ENCODE results near the gene PPFIBP1.

DNA sequence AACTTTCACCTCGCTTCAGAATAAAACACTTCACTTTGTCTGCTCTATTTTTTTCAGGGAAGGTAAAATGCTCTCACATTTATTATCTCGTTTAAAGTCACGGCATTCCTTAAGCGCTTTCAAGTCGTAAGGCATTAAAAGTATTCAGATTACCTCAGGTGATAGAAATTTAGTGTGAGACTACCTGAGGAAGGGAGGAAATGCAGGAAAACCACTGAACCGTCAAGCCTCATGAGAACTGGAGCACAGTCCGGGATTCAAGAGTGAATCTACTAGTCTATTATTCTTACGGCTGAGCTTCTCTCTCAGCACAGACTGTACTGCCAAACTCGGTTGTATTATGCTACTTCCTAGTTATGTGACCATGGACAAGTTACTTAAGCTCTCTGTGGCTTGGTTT lies 8.3 kb upstream of the PPFIBP1 start:
- no peak for TF ChIP-seq POLR2AphosphoS5 (IDR thresholded peaks at IDR 0.05; ENCODE audit: low read depth)
- TF ChIP-seq, protein P1, sequence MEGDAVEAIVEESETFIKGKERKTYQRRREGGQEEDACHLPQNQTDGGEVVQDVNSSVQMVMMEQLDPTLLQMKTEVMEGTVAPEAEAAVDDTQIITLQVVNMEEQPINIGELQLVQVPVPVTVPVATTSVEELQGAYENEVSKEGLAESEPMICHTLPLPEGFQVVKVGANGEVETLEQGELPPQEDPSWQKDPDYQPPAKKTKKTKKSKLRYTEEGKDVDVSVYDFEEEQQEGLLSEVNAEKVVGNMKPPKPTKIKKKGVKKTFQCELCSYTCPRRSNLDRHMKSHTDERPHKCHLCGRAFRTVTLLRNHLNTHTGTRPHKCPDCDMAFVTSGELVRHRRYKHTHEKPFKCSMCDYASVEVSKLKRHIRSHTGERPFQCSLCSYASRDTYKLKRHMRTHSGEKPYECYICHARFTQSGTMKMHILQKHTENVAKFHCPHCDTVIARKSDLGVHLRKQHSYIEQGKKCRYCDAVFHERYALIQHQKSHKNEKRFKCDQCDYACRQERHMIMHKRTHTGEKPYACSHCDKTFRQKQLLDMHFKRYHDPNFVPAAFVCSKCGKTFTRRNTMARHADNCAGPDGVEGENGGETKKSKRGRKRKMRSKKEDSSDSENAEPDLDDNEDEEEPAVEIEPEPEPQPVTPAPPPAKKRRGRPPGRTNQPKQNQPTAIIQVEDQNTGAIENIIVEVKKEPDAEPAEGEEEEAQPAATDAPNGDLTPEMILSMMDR (IDR thresholded peaks at IDR 0.05; ENCODE audit: insufficient read depth, low read length), result no peak
